Right lobe of liver (tissue), 4 donors: ENCODE data around the gene EDC4.

Experiments
- POLR2A ChIP-seq: fragments of 450-650 bp; IDR thresholded peaks from one replicate; pipeline ENCODE4 v1.6.1; 2017; ENCODE audit warnings: antibody characterized with exemption, mild to moderate bottlenecking
- TF ChIP-seq, protein P1 (sequence below), 4 donors: fragments of 200-600 bp in 3 of 4; fragments of 450-650 bp in 1 of 4; IDR thresholded peaks; one replicate each; pipeline versions ENCODE4 v1.5.1 to v1.8.0; 2016 to 2022; ENCODE audit warnings: antibody characterized with exemption in 4 of 4, mild to moderate bottlenecking in 2 of 4
- donor health status: DM: no; HTN: no; CAD: no.
- donor health status: DM: no; HTN: no; CAD: no.
- donor health status: DM: no; HTN: yes; CAD: no.

DNA sequence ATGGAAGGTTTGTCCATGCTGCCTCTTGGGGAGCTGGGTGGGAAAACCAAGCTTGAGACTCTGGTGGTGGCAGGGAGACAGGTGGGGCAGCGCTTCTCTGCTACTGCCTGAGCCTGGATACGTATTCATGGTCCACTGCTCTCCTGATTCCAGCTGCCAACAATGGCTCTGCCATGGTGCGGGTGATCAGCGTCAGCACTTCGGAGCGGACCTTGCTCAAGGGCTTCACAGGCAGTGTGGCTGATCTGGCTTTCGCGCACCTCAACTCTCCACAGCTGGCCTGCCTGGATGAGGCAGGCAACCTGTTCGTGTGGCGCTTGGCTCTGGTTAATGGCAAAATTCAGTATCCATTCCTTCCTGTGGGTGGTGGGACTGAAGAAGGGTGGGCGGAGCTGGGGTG, 4.2 kb downstream of the EDC4 start:
- TF ChIP-seq POLR2A: no peak
- TF ChIP-seq, protein P1, sequence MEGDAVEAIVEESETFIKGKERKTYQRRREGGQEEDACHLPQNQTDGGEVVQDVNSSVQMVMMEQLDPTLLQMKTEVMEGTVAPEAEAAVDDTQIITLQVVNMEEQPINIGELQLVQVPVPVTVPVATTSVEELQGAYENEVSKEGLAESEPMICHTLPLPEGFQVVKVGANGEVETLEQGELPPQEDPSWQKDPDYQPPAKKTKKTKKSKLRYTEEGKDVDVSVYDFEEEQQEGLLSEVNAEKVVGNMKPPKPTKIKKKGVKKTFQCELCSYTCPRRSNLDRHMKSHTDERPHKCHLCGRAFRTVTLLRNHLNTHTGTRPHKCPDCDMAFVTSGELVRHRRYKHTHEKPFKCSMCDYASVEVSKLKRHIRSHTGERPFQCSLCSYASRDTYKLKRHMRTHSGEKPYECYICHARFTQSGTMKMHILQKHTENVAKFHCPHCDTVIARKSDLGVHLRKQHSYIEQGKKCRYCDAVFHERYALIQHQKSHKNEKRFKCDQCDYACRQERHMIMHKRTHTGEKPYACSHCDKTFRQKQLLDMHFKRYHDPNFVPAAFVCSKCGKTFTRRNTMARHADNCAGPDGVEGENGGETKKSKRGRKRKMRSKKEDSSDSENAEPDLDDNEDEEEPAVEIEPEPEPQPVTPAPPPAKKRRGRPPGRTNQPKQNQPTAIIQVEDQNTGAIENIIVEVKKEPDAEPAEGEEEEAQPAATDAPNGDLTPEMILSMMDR (IDR thresholded peaks at IDR 0.05): no peak
